Measurements from ENCODE around the gene SPTBN1.
A peak's percentile ranks its signal among the peaks of the same experiment; 100 is the strongest.

Gene SPTBN1

GRCh38 chr2:54704688-54705605, 248.8 kb downstream of the SPTBN1 start:
- ATAC-seq: no peak
- no peak for DNase-seq

- no peak for ATAC-seq
Measured at GRCh38 chr2:54706622-54707021, 250.5 kb downstream of the SPTBN1 start.

GRCh38 chr2:54708584-54709335, 252.6 kb downstream of the SPTBN1 start:
- no peak for DNase-seq
- peak; percentile 58 for ATAC-seq

More at GRCh38 chr2:54706622-54707021, 250.5 kb downstream of the SPTBN1 start:
- no peak for DNase-seq

GRCh38 chr2:54709336-54709809, 253.2 kb downstream of the SPTBN1 start:
- ATAC-seq (peak; percentile 38), DNase-seq (no peak)

- no peak for ATAC-seq
- no peak for DNase-seq
Measured at GRCh38 chr2:54710216-54710615, 254.1 kb downstream of the SPTBN1 start.

- no peak for ATAC-seq
- no peak for DNase-seq
Measured at GRCh38 chr2:54712516-54712915, 256.4 kb downstream of the SPTBN1 start.

- DNase-seq: no peak
- no peak for ATAC-seq
Measured at GRCh38 chr2:54714996-54715395, 258.9 kb downstream of the SPTBN1 start.

- no peak for ATAC-seq
- DNase-seq: no peak
Measured at GRCh38 chr2:54716375-54716774, 260.2 kb downstream of the SPTBN1 start.

GRCh38 chr2:54720563-54720962, 264.4 kb downstream of the SPTBN1 start:
- ATAC-seq (no peak), DNase-seq (no peak)

Measured in stimulated activated naive CD8-positive, alpha-beta T cell treated with anti-CD3 and anti-CD28 coated beads, Interleukin-15, Interleukin-2, amounts not matched to agents 100 U/mL and 50 U/mL, for 24 hours (primary cell).